Esophagus squamous epithelium (tissue), 5 donors: ENCODE measurements around the gene PCLO. TPM values are rescaled to one million over a fixed set of nuclear protein-coding genes. Genes with fewer than 3 reads are reported as not detected.

Experiments
- DNase-seq: peaks from one replicate; lab custom pipeline; 2025; lab: John Stamatoyannopoulos, UW
- H3K27ac ChIP-seq, 4 donors: fragments of 200-600 bp; sonication (generic); one replicate each; pipeline ENCODE4 v1.5.1; 2016 to 2019; ENCODE audit warnings: mild to moderate bottlenecking in 1 of 4
- H3K27me3 ChIP-seq, 4 donors: fragments of 200-600 bp; sonication (generic); 1 replicate in 3 of 4; 2 replicates in 1 of 4; pipeline versions ENCODE4 v1.5.1 to v1.6.0; 2017 to 2021; ENCODE audit warnings: antibody characterized with exemption in 1 of 4
- H3K36me3 ChIP-seq, 3 donors: fragments of 200-600 bp; sonication (generic); one replicate each; pipeline ENCODE4 v1.5.1; 2016 to 2019
- H3K4me1 ChIP-seq, 3 donors: fragments of 200-600 bp; sonication (generic); one replicate each; pipeline ENCODE4 v1.5.1; 2017 to 2019
- H3K4me3 ChIP-seq, 4 donors: fragments of 200-600 bp; sonication (generic); 1 replicate in 3 of 4; 2 replicates in 1 of 4; pipeline ENCODE4 v1.5.1; 2016 to 2019; ENCODE audit warnings: mild to moderate bottlenecking in 2 of 4, moderate library complexity in 1 of 4
- H3K9me3 ChIP-seq, 3 donors: fragments of 200-600 bp; sonication (generic); one replicate each; pipeline ENCODE4 v1.5.1; 2016 to 2019
- POLR2A ChIP-seq, 4 donors: fragments of 450-650 bp; IDR thresholded peaks; one replicate each; pipeline ENCODE4 v1.6.1; 2017; ENCODE audit warnings: antibody characterized with exemption in 4 of 4, mild to moderate bottlenecking in 4 of 4, moderate library complexity in 3 of 4
- WGBS, 2 donors: methylation state at CpG; one replicate each; pipeline ENCODE4 v1.1.5; 2018; 5-methylcytosine and 5-hydroxymethylcytosine counted together
- intact Hi-C: fragments of 100-400 bp; cut with DNase I; formaldehyde crosslinking; loops from one replicate; pipeline ENCODE4 v1.15.0; 2022
- total RNA-seq, 4 donors: library from RNA; depleted of rRNA; stranded (reverse); fragments of >200 nt; gene quantifications; one replicate each; pipeline ENCODE4 v1.1.0, GENCODE V29; 2016
- TF ChIP-seq, protein P1 (sequence below), 6 experiments: fragments of 450-650 bp in 4 of 6; fragments of 200-600 bp in 2 of 6; sonication (generic) in 2 of 6; IDR thresholded peaks; one replicate each; pipeline ENCODE4 v1.5.1; 2016 to 2019; ENCODE audit warnings: antibody characterized with exemption in 6 of 6, mild to moderate bottlenecking in 4 of 6, moderate library complexity in 4 of 6
- donor health status: DM: yes; HTN: yes; CAD: no.

The PCLO gene
- total RNA-seq, 4 donors from 2014 or later = 3.3 to 17.8 (median 5.3) TPM

DNA sequence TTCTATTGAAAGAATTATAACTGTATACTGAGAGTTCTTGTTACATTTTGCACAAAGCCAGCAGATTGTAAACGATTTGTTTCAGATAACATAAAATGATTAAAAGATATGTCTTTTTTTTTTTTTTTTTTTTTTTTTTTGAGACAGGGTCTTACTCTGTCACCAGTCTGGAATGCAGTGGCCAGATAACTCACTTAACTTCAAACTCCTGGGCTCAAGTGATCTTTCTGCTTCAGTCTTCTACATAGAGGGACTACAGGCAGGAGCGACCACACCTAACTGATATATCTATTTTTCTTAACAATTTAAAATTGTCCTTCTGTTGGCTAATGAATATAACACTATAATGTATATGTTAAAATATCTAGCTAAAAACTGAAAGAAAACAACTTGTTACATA is 401.9 kb downstream of the PCLO start:
- 52 to 58% methylated on average over 2 of the region's 2 CpGs for WGBS, 2 donors
- H3K9me3 ChIP-seq = no peaks in the 10 kb centered on the region
- no peak overlapping the region for H3K4me3 ChIP-seq
- no peaks in the 10 kb centered on the region for H3K27me3 ChIP-seq
- TF ChIP-seq, protein P1, sequence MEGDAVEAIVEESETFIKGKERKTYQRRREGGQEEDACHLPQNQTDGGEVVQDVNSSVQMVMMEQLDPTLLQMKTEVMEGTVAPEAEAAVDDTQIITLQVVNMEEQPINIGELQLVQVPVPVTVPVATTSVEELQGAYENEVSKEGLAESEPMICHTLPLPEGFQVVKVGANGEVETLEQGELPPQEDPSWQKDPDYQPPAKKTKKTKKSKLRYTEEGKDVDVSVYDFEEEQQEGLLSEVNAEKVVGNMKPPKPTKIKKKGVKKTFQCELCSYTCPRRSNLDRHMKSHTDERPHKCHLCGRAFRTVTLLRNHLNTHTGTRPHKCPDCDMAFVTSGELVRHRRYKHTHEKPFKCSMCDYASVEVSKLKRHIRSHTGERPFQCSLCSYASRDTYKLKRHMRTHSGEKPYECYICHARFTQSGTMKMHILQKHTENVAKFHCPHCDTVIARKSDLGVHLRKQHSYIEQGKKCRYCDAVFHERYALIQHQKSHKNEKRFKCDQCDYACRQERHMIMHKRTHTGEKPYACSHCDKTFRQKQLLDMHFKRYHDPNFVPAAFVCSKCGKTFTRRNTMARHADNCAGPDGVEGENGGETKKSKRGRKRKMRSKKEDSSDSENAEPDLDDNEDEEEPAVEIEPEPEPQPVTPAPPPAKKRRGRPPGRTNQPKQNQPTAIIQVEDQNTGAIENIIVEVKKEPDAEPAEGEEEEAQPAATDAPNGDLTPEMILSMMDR (IDR thresholded peaks at IDR 0.05) = no peak
- no peak for TF ChIP-seq POLR2A (IDR thresholded peaks at IDR 0.05)
- H3K4me1 ChIP-seq = no peaks in the 10 kb centered on the region
- H3K36me3 ChIP-seq = no peaks in the 10 kb centered on the region
- intact Hi-C loops = no loop called here
- no peak overlapping the region for H3K27ac ChIP-seq
- no peak for DNase-seq

DNA sequence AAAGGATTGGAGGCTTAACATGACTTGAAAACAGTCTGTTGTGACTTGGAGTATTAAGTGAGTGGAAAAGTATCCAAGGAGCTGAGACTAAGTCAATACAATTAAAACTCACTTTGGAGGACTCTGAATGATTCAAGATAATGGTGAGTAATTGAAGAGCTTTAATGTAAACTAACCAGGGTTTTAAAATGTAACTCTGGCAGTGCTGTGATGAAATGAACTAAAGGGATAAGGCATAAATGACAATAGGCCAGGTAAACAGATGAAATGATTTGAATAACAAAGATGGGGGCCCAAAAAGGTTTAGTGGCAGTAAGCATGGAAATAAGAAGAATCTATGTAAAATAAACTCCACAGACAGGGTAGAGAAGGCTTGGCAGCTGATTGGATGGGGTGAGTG is 402.6 kb downstream of the PCLO start:
- Histone ChIP-seq H3K36me3 (no peaks in the 10 kb centered on the region), H3K4me3 (no peak overlapping the region), H3K4me1 (no peaks in the 10 kb centered on the region), H3K9me3 (no peaks in the 10 kb centered on the region), H3K27me3 (no peaks in the 10 kb centered on the region), H3K27ac (no peak overlapping the region)
- DNase-seq = no peak
- TF ChIP-seq POLR2A (IDR thresholded peaks at IDR 0.05) = no peak
- TF ChIP-seq, protein P1 (IDR thresholded peaks at IDR 0.05) = no peak
- intact Hi-C loops = no loop called here

DNA sequence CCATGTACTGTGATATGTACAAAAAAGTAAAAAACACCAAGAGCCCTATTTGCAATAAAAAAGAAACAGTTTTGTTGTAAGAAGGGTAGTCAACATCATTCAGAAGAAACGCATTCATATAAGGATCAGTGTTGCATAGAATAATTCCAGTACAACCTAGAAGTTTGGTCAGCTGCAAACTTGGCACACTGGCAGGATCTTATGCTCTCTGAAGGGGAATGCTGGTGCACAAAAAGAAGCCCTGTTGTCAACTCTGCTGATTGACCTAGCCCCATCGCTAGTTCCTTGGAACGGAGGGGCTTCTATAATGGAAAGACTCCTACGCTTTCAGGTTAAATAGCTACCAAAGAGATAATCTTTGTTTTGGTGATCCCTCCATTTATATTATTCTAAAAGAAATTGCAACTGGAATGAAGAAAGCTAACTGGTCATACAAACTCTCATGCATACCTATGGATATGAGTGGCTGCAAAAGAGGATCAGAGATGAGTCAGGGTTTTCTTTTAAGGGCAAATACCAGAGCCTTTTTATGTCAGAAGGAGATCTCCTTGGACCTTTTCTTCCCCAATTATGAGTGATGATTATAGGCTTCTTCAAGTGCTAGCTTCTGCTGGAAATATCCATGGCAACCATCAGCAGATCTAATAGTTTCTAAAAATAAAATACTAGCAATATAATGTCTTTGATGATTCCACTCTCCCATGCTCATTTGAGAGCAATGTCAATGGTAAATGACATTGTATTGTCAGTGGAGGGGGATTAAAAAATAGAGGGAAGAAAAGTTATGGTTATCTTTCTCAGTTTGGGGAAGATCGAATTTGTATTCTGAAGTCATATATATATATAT is 406.8 kb downstream of the PCLO start:
- Histone ChIP-seq H3K9me3 (no peaks in the 10 kb centered on the region), H3K27ac (no peak overlapping the region), H3K4me3 (no peak overlapping the region), H3K27me3 (no peaks in the 10 kb centered on the region), H3K36me3 (no peaks in the 10 kb centered on the region), H3K4me1 (no peaks in the 10 kb centered on the region)
- 84 to 90% methylated on average over 5 of the region's 5 CpGs for WGBS, 2 donors
- TF ChIP-seq POLR2A (IDR thresholded peaks at IDR 0.05) = no peak
- TF ChIP-seq, protein P1 (IDR thresholded peaks at IDR 0.05) = no peak
- no peak for DNase-seq
- intact Hi-C loops = no loop called here

DNA sequence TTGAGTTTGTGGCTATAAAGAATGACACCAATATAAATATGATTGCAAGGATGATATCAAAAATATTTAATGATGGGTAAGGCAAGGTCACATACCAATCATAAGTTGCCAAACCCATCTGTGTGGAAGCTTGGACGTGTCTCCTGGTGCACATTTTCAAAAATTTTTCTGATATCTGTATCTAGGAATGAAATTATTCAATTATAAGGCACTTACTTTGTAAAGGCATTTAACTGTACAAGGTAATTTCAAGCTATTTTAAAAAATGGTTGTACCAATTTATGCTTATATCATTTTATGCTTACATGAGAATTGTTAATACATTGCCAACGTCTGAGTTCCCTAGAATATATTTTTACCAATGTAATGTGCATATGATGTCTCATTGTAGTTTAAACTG is 412.7 kb downstream of the PCLO start:
- Histone ChIP-seq H3K36me3 (no peaks in the 10 kb centered on the region), H3K4me1 (no peaks in the 10 kb centered on the region), H3K4me3 (no peak overlapping the region), H3K27ac (no peak overlapping the region), H3K27me3 (no peaks in the 10 kb centered on the region), H3K9me3 (no peaks in the 10 kb centered on the region)
- intact Hi-C loops = no loop called here
- DNase-seq = no peak
- 51 to 64% methylated on average over 2 of the region's 2 CpGs for WGBS, 2 donors
- TF ChIP-seq, protein P1 (IDR thresholded peaks at IDR 0.05) = no peak
- TF ChIP-seq POLR2A (IDR thresholded peaks at IDR 0.05) = no peak

DNA sequence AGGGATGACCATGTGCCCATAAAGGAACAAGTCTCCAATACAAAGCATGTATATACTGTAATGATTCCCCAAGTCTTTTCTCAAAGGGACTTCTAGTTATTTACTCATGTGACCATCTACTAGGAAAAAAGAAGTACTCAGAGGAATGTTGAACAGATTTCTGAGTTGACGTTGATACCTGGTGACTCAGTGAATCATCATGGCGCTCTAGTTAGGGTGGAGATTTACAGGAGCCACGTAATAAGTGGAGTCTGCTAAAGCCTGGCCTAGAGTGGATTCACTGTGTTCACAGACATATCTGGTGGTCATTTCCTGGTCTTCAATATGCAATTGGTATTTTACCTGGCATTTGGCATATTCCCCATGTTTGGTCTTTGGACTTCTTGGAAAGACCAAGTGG is 416.9 kb downstream of the PCLO start:
- H3K27ac ChIP-seq = no peak overlapping the region
- no peaks in the 10 kb centered on the region for H3K27me3 ChIP-seq
- H3K4me3 ChIP-seq = no peak overlapping the region
- 50 to 85% methylated on average over 3 of the region's 3 CpGs for WGBS, 2 donors
- intact Hi-C loops = no loop called here
- H3K36me3 ChIP-seq = no peaks in the 10 kb centered on the region
- no peaks in the 10 kb centered on the region for H3K9me3 ChIP-seq
- no peak for TF ChIP-seq POLR2A (IDR thresholded peaks at IDR 0.05)
- TF ChIP-seq, protein P1 (IDR thresholded peaks at IDR 0.05) = no peak
- H3K4me1 ChIP-seq = no peaks in the 10 kb centered on the region
- no peak for DNase-seq
